Calu3 (cell line): ENCODE measurements around the gene MDM4. TPM values are rescaled to one million over a fixed set of nuclear protein-coding genes. Genes with fewer than 3 reads are reported as not detected.

Source experiments
- BruUV-seq: library from RNA; stranded (reverse); fragments of 400-500 nt; replicated peaks from 2 replicates; lab custom pipeline; 2021; lab: Mats Ljungman, UMichigan
- CTCF ChIA-PET: fragments of 300-600 bp; sonication (Branson Sonifier 250); formaldehyde crosslinking; loops from one replicate; lab custom pipeline; 2022; ENCODE audit warnings: antibody characterized with exemption; lab: Charles Lee
- DNase-seq: peaks from one replicate; pipeline ENCODE4 v3.0.0; 2022
- H3K27ac Mint-ChIP-seq: one replicate; pipeline ENCODE4 v1.8.0; 2022; ENCODE audit warnings: mixed read lengths; ENCODE audit not compliant: unreplicated experiment
- H3K27me3 Mint-ChIP-seq: one replicate; pipeline ENCODE4 v1.8.0; 2022; ENCODE audit warnings: mixed read lengths; ENCODE audit not compliant: unreplicated experiment
- H3K36me3 Mint-ChIP-seq: one replicate; pipeline ENCODE4 v1.8.0; 2022; ENCODE audit warnings: mild to moderate bottlenecking, moderate library complexity, mixed read lengths; ENCODE audit not compliant: insufficient read depth, unreplicated experiment
- H3K4me1 Mint-ChIP-seq: one replicate; pipeline ENCODE4 v1.8.0; 2022; ENCODE audit warnings: mild to moderate bottlenecking, low read depth, mixed read lengths; ENCODE audit not compliant: unreplicated experiment
- H3K4me3 Mint-ChIP-seq: one replicate; pipeline ENCODE4 v1.8.0; 2022; ENCODE audit warnings: mild to moderate bottlenecking, low read depth, moderate library complexity, mixed read lengths; ENCODE audit not compliant: unreplicated experiment
- H3K9me3 Mint-ChIP-seq: one replicate; pipeline ENCODE4 v1.8.0; 2022; ENCODE audit warnings: low read depth, mixed read lengths; ENCODE audit not compliant: unreplicated experiment
- intact Hi-C: fragments of 100-400 bp; cut with micrococcal nuclease; formaldehyde crosslinking; loops from one replicate; pipeline ENCODE4 v1.10.0; 2022; ENCODE audit not compliant: unreplicated experiment
- total RNA-seq: library from RNA; stranded (reverse); gene quantifications from 2 replicates; pipeline ENCODE4 v1.2.3, GENCODE V29; 2022
- TF ChIP-seq, protein P1 (sequence below): fragments of 200-600 bp; IDR thresholded peaks from one replicate; pipeline ENCODE4 v1.8.0; 2022; ENCODE audit warnings: antibody characterized with exemption; ENCODE audit not compliant: unreplicated experiment

MDM4 gene
- total RNA-seq, 1 experiment from 2014 or later = 106 TPM

GRCh38 chr1:204602871-204603542 is 86.8 kb downstream of the MDM4 start:
- H3K36me3 Mint-ChIP-seq = no peaks in the 10 kb centered on the region
- H3K27me3 Mint-ChIP-seq = peaks cover 30% of the 10 kb centered on the region
- H3K27ac Mint-ChIP-seq = no peak overlapping the region
- intact Hi-C loops = no loop called here
- H3K9me3 Mint-ChIP-seq = no peaks in the 10 kb centered on the region
- H3K4me1 Mint-ChIP-seq = no peaks in the 10 kb centered on the region
- no peak overlapping the region for H3K4me3 Mint-ChIP-seq
- no TSS peak for BruUV-seq
- DNase-seq = no peak
- CTCF ChIA-PET = interaction anchor here (0.9 kb wide), 1 partner anchor 204 kb away, joined by 3 read pairs; no protein-coding TSS in a partner anchor
- TF ChIP-seq, protein P1, sequence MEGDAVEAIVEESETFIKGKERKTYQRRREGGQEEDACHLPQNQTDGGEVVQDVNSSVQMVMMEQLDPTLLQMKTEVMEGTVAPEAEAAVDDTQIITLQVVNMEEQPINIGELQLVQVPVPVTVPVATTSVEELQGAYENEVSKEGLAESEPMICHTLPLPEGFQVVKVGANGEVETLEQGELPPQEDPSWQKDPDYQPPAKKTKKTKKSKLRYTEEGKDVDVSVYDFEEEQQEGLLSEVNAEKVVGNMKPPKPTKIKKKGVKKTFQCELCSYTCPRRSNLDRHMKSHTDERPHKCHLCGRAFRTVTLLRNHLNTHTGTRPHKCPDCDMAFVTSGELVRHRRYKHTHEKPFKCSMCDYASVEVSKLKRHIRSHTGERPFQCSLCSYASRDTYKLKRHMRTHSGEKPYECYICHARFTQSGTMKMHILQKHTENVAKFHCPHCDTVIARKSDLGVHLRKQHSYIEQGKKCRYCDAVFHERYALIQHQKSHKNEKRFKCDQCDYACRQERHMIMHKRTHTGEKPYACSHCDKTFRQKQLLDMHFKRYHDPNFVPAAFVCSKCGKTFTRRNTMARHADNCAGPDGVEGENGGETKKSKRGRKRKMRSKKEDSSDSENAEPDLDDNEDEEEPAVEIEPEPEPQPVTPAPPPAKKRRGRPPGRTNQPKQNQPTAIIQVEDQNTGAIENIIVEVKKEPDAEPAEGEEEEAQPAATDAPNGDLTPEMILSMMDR = no peak

GRCh38 chr1:204605791-204606190 is 89.6 kb downstream of the MDM4 start:
- no peak for DNase-seq
- no peaks in the 10 kb centered on the region for H3K36me3 Mint-ChIP-seq
- H3K4me1 Mint-ChIP-seq = no peaks in the 10 kb centered on the region
- no peak overlapping the region for H3K4me3 Mint-ChIP-seq
- peaks cover 48% of the 10 kb centered on the region for H3K27me3 Mint-ChIP-seq
- BruUV-seq = no TSS peak
- CTCF ChIA-PET = no interaction called here
- TF ChIP-seq, protein P1 = no peak
- H3K9me3 Mint-ChIP-seq = no peaks in the 10 kb centered on the region
- no peak overlapping the region for H3K27ac Mint-ChIP-seq
- intact Hi-C loops = no loop called here

Other genes with a start within 250 kb of the MDM4 start
- 94.9 and 101 TPM in 2 replicates for gene PLEKHA6, start 156.5 kb upstream of the MDM4 start, total RNA-seq
- 65.2 and 68.8 TPM in 2 replicates for gene PPP1R15B, start 104.6 kb upstream of the MDM4 start, total RNA-seq
- gene PIK3C2B, start 21.6 kb upstream of the MDM4 start, total RNA-seq = 24.4 and 33.9 TPM in 2 replicates
- not detected in 2 replicates for gene LRRN2, start 169.3 kb downstream of the MDM4 start, total RNA-seq